CD4-positive, alpha-beta T cell treated with Interleukin-1 beta for 1 hour (primary cell): Measurements from ENCODE around the gene IFT122.

Experiments used
- DNase-seq, 2 donors: peaks; one replicate each; pipeline ENCODE4 v3.0.0-alpha.2; 2020 to 2022

Gene IFT122

GRCh38 chr3:129547241-129547640 lies 107.2 kb downstream of the IFT122 start:
- no peak for DNase-seq

- DNase-seq = no peak
These were observed 108.3 kb downstream of the IFT122 start for GRCh38 chr3:129548104-129548965.

- peak in 1 of 2 donors; percentile 34 for DNase-seq
These were observed 109.2 kb downstream of the IFT122 start for GRCh38 chr3:129549006-129549800.

GRCh38 chr3:129549805-129550204 lies 109.8 kb downstream of the IFT122 start:
- DNase-seq = no peak

GRCh38 chr3:129552287-129553050 lies 112.4 kb downstream of the IFT122 start:
- no peak for DNase-seq

GRCh38 chr3:129553171-129553570 lies 113.1 kb downstream of the IFT122 start:
- DNase-seq = no peak

GRCh38 chr3:129553719-129554118 lies 113.7 kb downstream of the IFT122 start:
- peak; percentile 12 to 43 for DNase-seq

GRCh38 chr3:129554356-129555152 lies 114.5 kb downstream of the IFT122 start:
- no peak for DNase-seq

- DNase-seq = no peak
These were observed 115.1 kb downstream of the IFT122 start for GRCh38 chr3:129555153-129555550.

GRCh38 chr3:129555616-129556357 lies 115.8 kb downstream of the IFT122 start:
- DNase-seq = no peak

- DNase-seq = no peak
These were observed 116.3 kb downstream of the IFT122 start for GRCh38 chr3:129556358-129556695.

- no peak for DNase-seq
These were observed 117.0 kb downstream of the IFT122 start for GRCh38 chr3:129556890-129557547.

GRCh38 chr3:129557548-129557894 lies 117.5 kb downstream of the IFT122 start:
- no peak for DNase-seq

GRCh38 chr3:129558081-129558771 lies 118.2 kb downstream of the IFT122 start:
- peak in 1 of 2 donors; percentile 12 for DNase-seq

GRCh38 chr3:129558772-129559564 lies 118.9 kb downstream of the IFT122 start:
- DNase-seq = no peak

- no peak for DNase-seq
These were observed 119.6 kb downstream of the IFT122 start for GRCh38 chr3:129559565-129560079.

- no peak for DNase-seq
These were observed 120.3 kb downstream of the IFT122 start for GRCh38 chr3:129560269-129560787.

GRCh38 chr3:129560911-129561594 lies 121.0 kb downstream of the IFT122 start:
- no peak for DNase-seq
